ENCODE results near the gene PDPN. TPM values are rescaled to one million over a fixed set of nuclear protein-coding genes. Genes with fewer than 3 reads are reported as not detected.

PDPN gene
- polyA plus RNA-seq, 3 donors from 2014 or later: not detected

- DNase-seq: no peak
- H3K27ac Mint-ChIP-seq: no peak overlapping the region
- peaks cover 0 to 13% (median 1%) of the 10 kb centered on the region in 3 donors for H3K27me3 Mint-ChIP-seq (ENCODE audit: low read depth in 3 of 3)
- no peaks in the 10 kb centered on the region for H3K4me1 Mint-ChIP-seq
- no peak overlapping the region for H3K4me3 Mint-ChIP-seq
- H3K9me3 Mint-ChIP-seq: peaks cover 6 to 19% (median 11%) of the 10 kb centered on the region in 6 donors
- peaks cover 5 to 8% (median 6%) of the 10 kb centered on the region in 3 donors for H3K36me3 Mint-ChIP-seq
These were observed 59.4 kb downstream of the PDPN start for GRCh38 chr1:13643017-13643416.

GRCh38 chr1:13646521-13646920 is 62.9 kb downstream of the PDPN start:
- Mint-ChIP-seq H3K36me3 (no peaks in the 10 kb centered on the region), H3K9me3 (no peaks in the 10 kb centered on the region), H3K27me3 (ENCODE audit: low read depth in 3 of 3) (peaks cover 0 to 11% (median 0%) of the 10 kb centered on the region in 3 donors), H3K27ac (no peak overlapping the region), H3K4me3 (no peak overlapping the region), H3K4me1 (no peaks in the 10 kb centered on the region)
- DNase-seq: no peak

GRCh38 chr1:13651279-13651678 is 67.6 kb downstream of the PDPN start:
- Mint-ChIP-seq H3K27ac (no peak overlapping the region), H3K4me3 (no peak overlapping the region), H3K27me3 (ENCODE audit: low read depth in 3 of 3) (peaks cover 0 to 9% (median 3%) of the 10 kb centered on the region in 3 donors), H3K36me3 (no peaks in the 10 kb centered on the region), H3K4me1 (no peaks in the 10 kb centered on the region), H3K9me3 (no peaks in the 10 kb centered on the region)
- DNase-seq: no peak

- Mint-ChIP-seq H3K4me3 (no peak overlapping the region), H3K9me3 (no peaks in the 10 kb centered on the region), H3K27ac (no peak overlapping the region), H3K36me3 (no peaks in the 10 kb centered on the region), H3K27me3 (ENCODE audit: low read depth in 3 of 3) (peaks cover 0 to 13% (median 4%) of the 10 kb centered on the region in 3 donors), H3K4me1 (no peaks in the 10 kb centered on the region)
- no peak for DNase-seq
These were observed 68.6 kb downstream of the PDPN start for GRCh38 chr1:13652238-13652637.

- Mint-ChIP-seq H3K36me3 (peaks cover 3 to 4% (median 3%) of the 10 kb centered on the region in 3 donors), H3K27ac (peak overlapping the region in 1 of 6 donors; percentile 53), H3K4me1 (peaks cover 6 to 7% of the 10 kb centered on the region in 2 donors), H3K9me3 (peaks cover 0 to 6% (median 4%) of the 10 kb centered on the region in 6 donors), H3K27me3 (ENCODE audit: low read depth in 3 of 3) (peaks cover 3 to 10% (median 6%) of the 10 kb centered on the region in 3 donors), H3K4me3 (no peak overlapping the region)
- no peak for DNase-seq
These were observed 77.9 kb downstream of the PDPN start for GRCh38 chr1:13661539-13661938.

GRCh38 chr1:13662493-13662892 is 78.9 kb downstream of the PDPN start:
- peaks cover 6 to 7% of the 10 kb centered on the region in 2 donors for H3K4me1 Mint-ChIP-seq
- H3K36me3 Mint-ChIP-seq: peaks cover 3 to 4% (median 3%) of the 10 kb centered on the region in 3 donors
- no peak for DNase-seq
- no peak overlapping the region for H3K4me3 Mint-ChIP-seq
- H3K9me3 Mint-ChIP-seq: peaks cover 0 to 6% (median 4%) of the 10 kb centered on the region in 6 donors
- no peak overlapping the region for H3K27ac Mint-ChIP-seq
- H3K27me3 Mint-ChIP-seq (ENCODE audit: low read depth in 3 of 3): peaks cover 3 to 10% (median 3%) of the 10 kb centered on the region in 3 donors

- Mint-ChIP-seq H3K36me3 (peaks cover 3 to 4% (median 3%) of the 10 kb centered on the region in 3 donors), H3K9me3 (peaks cover 0 to 6% (median 4%) of the 10 kb centered on the region in 6 donors), H3K4me1 (peaks cover 6 to 7% of the 10 kb centered on the region in 2 donors), H3K4me3 (no peak overlapping the region), H3K27me3 (ENCODE audit: low read depth in 3 of 3) (peaks cover 3 to 11% (median 3%) of the 10 kb centered on the region in 3 donors), H3K27ac (no peak overlapping the region)
- DNase-seq: no peak
These were observed 80.3 kb downstream of the PDPN start for GRCh38 chr1:13663969-13664368.

GRCh38 chr1:13664451-13664850 is 80.8 kb downstream of the PDPN start:
- Mint-ChIP-seq H3K4me1 (peaks cover 6 to 7% of the 10 kb centered on the region in 2 donors), H3K27me3 (ENCODE audit: low read depth in 3 of 3) (peaks cover under 1 to 9% (median 3%) of the 10 kb centered on the region in 3 donors), H3K36me3 (peaks cover 0 to under 1% (median under 1%) of the 10 kb centered on the region in 3 donors), H3K4me3 (no peak overlapping the region), H3K9me3 (peaks cover 0 to 2% (median under 1%) of the 10 kb centered on the region in 6 donors), H3K27ac (no peak overlapping the region)
- DNase-seq: no peak

- Mint-ChIP-seq H3K9me3 (no peaks in the 10 kb centered on the region), H3K27ac (no peak overlapping the region), H3K4me1 (peaks cover 6 to 7% of the 10 kb centered on the region in 2 donors), H3K27me3 (ENCODE audit: low read depth in 3 of 3) (peaks cover 2 to 8% (median 3%) of the 10 kb centered on the region in 3 donors), H3K4me3 (no peak overlapping the region), H3K36me3 (no peaks in the 10 kb centered on the region)
- no peak for DNase-seq
These were observed 82.7 kb downstream of the PDPN start for GRCh38 chr1:13666317-13666716.

Other genes with a start within 250 kb of the PDPN start
- gene PRAMEF14, start 236.7 kb upstream of the PDPN start, polyA plus RNA-seq: not detected
- not detected for gene PRAMEF19, start 211.9 kb upstream of the PDPN start, polyA plus RNA-seq
- not detected for gene PRAMEF17, start 194.2 kb upstream of the PDPN start, polyA plus RNA-seq
- not detected for gene PRAMEF20, start 173.4 kb upstream of the PDPN start, polyA plus RNA-seq
- gene LRRC38, start 69.8 kb upstream of the PDPN start, polyA plus RNA-seq: not detected
- gene PRDM2, start 116.4 kb downstream of the PDPN start, polyA plus RNA-seq: 10 to 100 TPM in 2 of 3 donors, 1 to 10 TPM in 1; 9.6 to 34.1 (median 10.8) TPM